ACHN (cell line): ENCODE results near the gene OR51B5.
"Not testable (repeated sequence)": the region's sequence is repeated elsewhere in the genome, so short reads cannot be mapped to it uniquely, and the experiment has no call there.

Experiments
- DNase-seq: peaks from one replicate; pipeline ENCODE4 v3.0.0-alpha.2; 2015
- in situ Hi-C: cut with HindIII; loops from 2 replicates; pipeline ENCODE4 v1.10.0; 2017; ENCODE audit warnings: low sequenced_read_pairs, low pct_ligation_motif_present, low pct_unique_long_range_greater_than_20kb

Gene OR51B5

DNA sequence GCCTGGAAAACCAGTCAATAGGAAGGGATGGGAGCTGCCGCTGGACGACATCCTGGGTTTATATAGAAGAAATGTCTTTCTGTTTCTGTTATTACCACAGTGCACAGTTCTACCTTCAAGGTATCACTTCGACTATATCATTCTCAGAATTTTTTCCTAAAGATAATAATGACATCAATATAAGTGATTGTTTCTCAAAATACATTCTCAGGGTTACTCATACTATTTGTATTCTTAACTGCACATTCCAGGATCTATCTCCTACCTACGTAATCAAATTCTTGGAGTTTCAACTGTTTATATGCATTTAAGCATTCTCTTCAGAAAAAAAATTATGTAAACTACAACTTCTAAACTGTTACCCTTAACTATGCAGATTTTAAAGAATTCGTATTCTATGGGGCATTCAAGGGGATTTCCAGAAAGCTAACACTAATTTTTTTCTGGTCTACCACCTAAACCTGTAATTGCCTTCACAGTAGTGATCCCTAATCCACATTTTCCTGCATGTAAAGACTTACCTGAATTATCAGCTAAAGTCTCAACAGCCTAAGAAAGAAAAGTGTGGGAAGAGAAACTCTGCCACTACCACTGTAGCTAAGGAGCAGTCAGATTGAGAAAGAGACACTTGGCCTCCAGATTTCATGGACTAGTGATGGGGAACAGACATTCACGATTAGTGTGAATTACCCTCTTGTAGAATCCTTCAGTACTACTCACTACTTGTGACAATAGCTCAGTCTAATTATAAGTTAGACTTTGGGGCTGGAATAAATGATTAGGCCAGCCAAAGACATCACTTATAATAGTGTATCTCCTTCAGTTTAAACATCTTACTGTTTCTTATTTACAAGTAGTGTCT, at the start of gene OR51B5:
Gene OR51B5 (minus strand): TSS at position 51 of the 862 bp plus-strand sequence. CDS start 0 bp downstream, at position 51.
- in situ Hi-C loops, result no loop called here
- no peak for DNase-seq

DNA sequence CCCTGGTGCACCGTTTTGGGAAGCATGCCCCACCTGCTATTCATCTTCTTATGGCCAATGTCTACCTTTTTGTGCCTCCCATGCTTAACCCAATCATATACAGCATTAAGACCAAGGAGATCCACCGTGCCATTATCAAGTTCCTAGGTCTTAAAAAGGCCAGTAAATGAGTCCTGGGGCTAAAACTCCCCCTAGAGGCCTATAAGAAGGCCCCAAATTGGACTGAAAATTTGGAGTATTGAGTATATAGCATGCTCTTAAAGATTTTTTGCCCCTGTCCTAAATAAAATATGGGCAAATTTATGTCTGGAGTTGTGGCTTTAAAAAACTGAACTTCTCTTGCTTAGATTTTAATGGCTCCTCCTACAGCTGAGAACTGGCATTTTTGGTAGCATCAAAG, 46.9 kb upstream of the OR51B5 start:
- in situ Hi-C loops, result no loop called here
- no peak for DNase-seq

DNA sequence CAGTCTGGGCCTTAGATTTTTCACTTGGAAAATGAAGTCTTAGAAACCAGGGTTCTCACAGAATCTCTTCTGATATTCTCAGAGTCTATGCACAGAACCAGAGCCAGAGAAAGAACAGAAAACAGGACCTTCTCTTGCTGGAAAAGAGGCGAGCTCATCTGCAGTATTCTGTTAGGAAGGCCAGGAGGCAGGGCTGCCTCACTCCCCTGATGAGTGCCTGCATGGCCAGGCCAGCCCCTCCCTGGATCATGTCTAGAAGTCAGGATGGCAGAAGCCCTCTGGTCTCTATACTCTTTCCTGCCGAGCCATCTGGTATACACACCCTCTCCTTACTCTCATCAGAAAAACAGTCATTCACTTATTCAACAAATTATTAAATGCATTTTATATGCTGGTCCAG, 41.0 kb upstream of the OR51B5 start:
- no peak for DNase-seq
- in situ Hi-C loops, result no loop called here

- no peak for DNase-seq
- in situ Hi-C loops, result no loop called here
Observed at GRCh38 chr11:5383576-5383975, 40.3 kb upstream of the OR51B5 start, which contains the start of gene OR51M1. Gene OR51M1 (plus strand): TSS chr11:5383812. CDS start chr11:5389399, 5,587 bp downstream.

DNA sequence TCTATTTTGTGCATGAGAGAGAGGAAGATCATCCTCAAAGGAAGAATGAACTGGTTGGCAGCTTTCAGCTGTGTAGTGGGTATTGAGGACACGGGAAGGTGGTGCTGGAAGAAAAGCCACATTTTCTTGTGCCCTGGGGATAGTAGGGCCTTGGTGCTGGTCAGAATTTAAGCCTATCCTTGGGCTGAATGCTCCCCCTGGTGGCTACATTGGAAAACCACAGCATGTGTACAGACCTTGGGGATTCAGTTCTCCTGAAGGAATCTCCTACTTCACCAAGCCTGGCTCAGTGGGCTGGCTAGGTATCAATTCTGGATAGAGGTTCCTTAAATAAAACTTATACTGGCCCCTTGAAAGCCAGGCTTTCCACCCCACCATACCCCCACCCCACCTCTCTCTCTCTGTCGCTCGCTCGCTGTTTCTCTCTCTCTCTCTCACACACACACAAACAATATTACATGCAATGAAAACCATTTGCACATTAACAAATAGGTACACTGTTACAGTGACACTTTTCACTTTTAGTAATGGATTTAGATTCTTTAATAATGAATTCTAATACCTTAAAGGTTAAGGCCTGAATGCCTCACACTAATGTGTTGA, 37.5 kb upstream of the OR51B5 start:
- in situ Hi-C loops, result no loop called here
- peak; percentile 60 for DNase-seq

- peak; percentile 35 for DNase-seq
- in situ Hi-C loops, result no loop called here
Observed at GRCh38 chr11:5369789-5370188, 26.5 kb upstream of the OR51B5 start.

- in situ Hi-C loops, result no loop called here
Observed at GRCh38 chr11:5368502-5369043, 25.2 kb upstream of the OR51B5 start.

GRCh38 chr11:5367448-5368074, 24.2 kb upstream of the OR51B5 start:
- in situ Hi-C loops, result no loop called here
- DNase-seq, result no peak

More at GRCh38 chr11:5368502-5369043, 25.2 kb upstream of the OR51B5 start:
- DNase-seq, result no peak

GRCh38 chr11:5366856-5367255, 23.5 kb upstream of the OR51B5 start:
- in situ Hi-C loops, result no loop called here
- no peak for DNase-seq

- in situ Hi-C loops, result not testable (repeated sequence)
Observed at GRCh38 chr11:5366365-5366764, 23.0 kb upstream of the OR51B5 start.

DNA sequence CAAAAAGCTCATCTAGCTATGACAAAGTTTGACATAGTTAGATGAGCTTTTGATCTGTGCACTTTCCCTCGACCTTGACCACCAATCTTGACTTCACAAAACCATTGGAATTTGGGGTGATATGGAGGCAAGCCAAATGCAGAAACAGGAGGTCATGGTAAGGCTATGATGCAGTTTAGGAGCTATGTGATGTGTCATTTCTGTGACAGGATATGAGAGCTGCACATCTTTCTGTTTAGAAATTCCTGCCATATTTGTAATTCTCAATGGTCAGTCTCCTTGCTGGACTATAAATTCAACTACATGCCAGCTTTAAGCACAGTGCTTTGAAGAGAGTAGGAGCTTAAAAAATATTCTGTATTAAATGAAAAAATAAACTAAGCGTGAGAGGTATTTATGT, 20.9 kb upstream of the OR51B5 start:
- DNase-seq, result peak; percentile 67
- in situ Hi-C loops, result no loop called here

More at GRCh38 chr11:5366365-5366764, 23.0 kb upstream of the OR51B5 start:
- DNase-seq, result not testable (repeated sequence)

GRCh38 chr11:5363679-5364078, 20.4 kb upstream of the OR51B5 start:
- in situ Hi-C loops, result no loop called here
- DNase-seq, result no peak

DNA sequence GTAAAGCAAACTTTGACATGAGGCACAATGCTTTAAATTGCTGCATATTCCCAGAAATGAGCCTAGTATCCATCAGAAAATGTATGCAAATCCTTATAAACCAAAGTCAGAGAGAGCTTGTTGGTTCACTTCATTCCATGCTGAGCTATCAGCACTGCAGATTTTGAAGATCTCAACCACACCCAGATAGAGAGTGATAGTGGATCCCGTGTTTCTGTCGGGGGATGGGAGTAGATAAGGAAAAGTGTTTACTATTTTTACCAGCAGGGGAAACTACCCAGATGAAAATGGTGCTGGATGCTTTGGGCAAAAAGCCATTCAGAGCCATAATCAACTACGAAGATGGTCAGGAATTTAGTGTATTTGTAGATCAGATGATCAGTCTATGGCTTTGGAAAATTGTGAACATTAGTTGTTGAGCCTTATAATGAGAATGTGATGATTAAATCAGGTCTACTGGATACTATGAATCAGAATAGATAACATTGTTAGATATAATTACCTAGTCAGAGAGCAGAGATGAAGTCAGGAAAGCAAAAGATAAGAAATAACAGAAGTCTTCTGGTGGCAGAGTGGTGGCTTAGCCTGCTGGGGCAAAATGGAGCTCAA, 18.8 kb upstream of the OR51B5 start:
- in situ Hi-C loops, result no loop called here
- DNase-seq, result no peak

DNA sequence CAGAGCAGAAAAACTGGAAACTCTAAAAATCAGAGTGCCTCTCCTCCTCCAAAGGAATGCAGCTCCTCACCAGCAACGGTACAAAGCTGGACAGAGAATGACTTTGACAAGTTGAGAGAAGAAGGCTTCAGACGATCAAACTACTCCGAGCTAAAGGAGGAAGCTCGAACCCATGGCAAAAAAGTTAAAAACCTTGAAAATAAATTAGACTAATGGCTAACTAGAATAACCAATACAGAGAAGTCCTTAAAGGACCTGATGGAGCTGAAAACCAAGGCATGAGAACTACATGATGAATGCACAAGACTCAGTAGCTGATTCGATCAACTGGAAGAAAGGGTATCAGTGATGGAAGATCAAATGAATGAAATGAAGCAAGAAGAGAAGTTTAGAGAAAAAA, 12.7 kb upstream of the OR51B5 start:
- in situ Hi-C loops, DNase-seq: not testable (repeated sequence)

DNA sequence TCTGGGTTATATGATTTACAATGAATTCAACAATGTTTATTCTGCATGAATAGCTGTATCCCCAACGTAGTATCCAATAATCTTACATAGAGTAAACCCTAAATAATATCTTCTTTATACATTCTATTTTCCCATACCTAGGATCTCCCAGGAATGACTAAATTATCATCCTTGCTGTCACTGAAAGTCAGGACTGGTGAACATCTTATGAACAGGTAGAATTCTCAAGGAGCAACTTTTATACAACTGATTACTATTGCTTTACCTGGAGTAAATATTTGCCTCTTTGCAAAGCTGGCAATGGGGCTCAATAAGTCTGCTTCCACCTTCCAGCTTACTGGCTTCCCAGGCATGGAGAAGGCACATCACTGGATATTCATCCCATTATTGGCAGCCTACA, 7.9 kb upstream of the OR51B5 start, which contains the start of gene OR51B6:
Gene OR51B6 (plus strand): TSS at position 301 of the 400 bp plus-strand sequence. CDS start 0 bp downstream, at position 301.
- no peak for DNase-seq
- in situ Hi-C loops, result no loop called here

GRCh38 chr11:5349550-5349949, 6.2 kb upstream of the OR51B5 start:
- no peak for DNase-seq
- in situ Hi-C loops, result no loop called here

DNA sequence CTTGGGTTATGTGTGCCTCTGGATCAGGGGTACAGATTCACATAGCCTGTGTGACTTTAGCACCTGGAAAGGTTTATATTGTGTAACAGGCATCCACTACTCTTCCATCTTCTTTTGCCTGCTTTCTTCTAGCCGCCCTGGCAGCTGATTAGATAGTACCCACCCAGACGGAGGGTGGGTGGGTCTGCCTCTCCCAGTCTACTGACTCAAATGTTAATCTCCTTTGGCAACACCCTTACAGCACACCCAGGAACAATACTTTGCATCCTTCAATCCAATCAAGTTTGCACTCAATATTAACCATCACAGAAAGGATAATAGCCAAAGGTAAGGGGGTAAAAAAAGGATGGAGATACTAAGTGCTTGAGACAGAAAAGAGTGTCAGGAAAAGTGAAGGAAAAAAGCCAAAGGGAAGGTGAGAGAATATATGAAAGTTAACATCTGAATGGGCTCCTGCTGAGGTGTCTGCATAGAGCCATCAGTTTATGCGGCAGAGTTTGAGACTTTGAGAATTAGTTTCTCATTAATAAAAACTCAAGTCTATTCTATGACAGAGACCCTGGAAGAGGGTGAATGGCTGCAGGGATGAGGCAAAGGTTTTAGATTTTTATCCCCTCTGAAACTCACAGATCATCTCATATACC, 5.3 kb upstream of the OR51B5 start:
- in situ Hi-C loops, result no loop called here
- no peak for DNase-seq

GRCh38 chr11:5345831-5346230, 2.5 kb upstream of the OR51B5 start:
- in situ Hi-C loops, result no loop called here
- no peak for DNase-seq
